ENCODE data around the gene SLC35E1. TPM values are rescaled to one million over a fixed set of nuclear protein-coding genes. Genes with fewer than 3 reads are reported as not detected.

The SLC35E1 gene
- total RNA-seq, 1 experiment from 2014 or later: 28.5 TPM

DNA sequence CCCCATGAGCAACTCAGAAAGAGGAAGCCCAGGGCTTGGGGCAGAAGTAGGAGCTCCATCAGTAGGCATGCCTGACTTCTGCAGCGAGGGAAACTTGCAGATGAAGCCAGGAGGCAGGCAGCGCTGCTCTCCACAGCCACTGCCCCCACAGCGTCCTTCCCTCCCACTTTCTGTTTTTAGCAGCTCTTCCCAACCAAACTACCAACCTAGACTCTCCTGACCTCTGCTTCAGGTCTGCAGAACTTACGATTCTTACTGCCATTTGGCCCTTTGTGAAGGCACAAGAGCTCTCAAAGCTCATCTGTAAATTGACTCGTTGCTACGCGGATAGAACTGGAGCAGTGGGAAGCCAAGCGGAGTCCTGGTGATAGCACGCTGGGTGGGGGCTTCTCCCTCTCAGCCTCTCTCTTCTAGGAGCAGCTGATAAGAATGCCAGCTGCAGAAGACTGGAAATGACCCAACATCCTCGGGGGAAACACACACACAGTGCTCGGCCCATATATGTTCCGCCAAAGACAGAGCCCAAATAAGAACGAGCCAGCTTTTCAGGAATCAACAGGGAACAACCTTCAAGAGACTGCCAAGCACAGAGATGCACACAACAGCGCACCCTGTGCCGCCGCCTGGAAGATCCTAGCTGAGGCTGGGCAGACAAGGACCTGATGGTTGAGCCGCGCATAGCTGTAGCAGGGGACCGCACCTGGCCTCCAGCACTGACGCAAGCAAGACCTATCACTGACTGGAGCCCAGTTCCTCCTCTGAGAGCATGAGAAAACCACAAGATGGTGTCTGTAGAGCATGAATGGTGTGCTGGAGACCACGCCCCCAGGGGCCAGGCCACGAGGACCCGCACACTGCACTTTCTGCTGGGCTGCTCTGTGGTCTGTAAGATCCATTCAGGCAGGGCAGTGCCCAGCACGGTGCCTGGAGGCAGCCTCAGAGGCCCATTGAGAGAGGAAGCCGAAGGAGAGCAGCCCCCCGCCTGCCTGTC is 15.9 kb upstream of the SLC35E1 start:
- H3K4me1 Mint-ChIP-seq: peaks cover 74% of the 10 kb centered on the region
- H3K9me3 Mint-ChIP-seq: no peaks in the 10 kb centered on the region
- no peak for DNase-seq (ENCODE audit: low spot score)
- ChIA-PET POLR2A (interaction anchor here (0.9 to 1.5 kb wide), 2 partner anchors 16 to 45 kb away, joined by 3 to 6 read pairs; partner anchors contain the start of gene SLC35E1), CTCF (interaction anchor here (0.7 to 1.6 kb wide), 8 partner anchors 11 to 212 kb away, joined by 3 to 6 read pairs (median 4); partner anchors contain the start of gene MED26)
- TF ChIP-seq, protein P1, sequence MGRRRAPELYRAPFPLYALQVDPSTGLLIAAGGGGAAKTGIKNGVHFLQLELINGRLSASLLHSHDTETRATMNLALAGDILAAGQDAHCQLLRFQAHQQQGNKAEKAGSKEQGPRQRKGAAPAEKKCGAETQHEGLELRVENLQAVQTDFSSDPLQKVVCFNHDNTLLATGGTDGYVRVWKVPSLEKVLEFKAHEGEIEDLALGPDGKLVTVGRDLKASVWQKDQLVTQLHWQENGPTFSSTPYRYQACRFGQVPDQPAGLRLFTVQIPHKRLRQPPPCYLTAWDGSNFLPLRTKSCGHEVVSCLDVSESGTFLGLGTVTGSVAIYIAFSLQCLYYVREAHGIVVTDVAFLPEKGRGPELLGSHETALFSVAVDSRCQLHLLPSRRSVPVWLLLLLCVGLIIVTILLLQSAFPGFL (CRISPR knock-in tag; IDR thresholded peaks at IDR 0.05; ENCODE audit: borderline replicate concordance): no peak
- no peak for TF ChIP-seq USF1 (CRISPR knock-in tag; IDR thresholded peaks at IDR 0.05)
- TF ChIP-seq, protein P2, sequence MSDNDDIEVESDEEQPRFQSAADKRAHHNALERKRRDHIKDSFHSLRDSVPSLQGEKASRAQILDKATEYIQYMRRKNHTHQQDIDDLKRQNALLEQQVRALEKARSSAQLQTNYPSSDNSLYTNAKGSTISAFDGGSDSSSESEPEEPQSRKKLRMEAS (CRISPR knock-in tag; IDR thresholded peaks at IDR 0.05): 0 out of 2 replicates have a peak, but pooled peaks have one; percentile 30
- no peak for ATAC-seq
- peak overlapping the region; percentile 79 for H3K27ac Mint-ChIP-seq
- no peaks in the 10 kb centered on the region for H3K36me3 Mint-ChIP-seq
- no peak overlapping the region for H3K4me3 Mint-ChIP-seq
- no peaks in the 10 kb centered on the region for H3K27me3 Mint-ChIP-seq (ENCODE audit: low read depth)

- DNase-seq (ENCODE audit: low spot score) (no peak), ATAC-seq (no peak)
- Mint-ChIP-seq H3K4me1 (peaks cover 71% of the 10 kb centered on the region), H3K27me3 (ENCODE audit: low read depth) (no peaks in the 10 kb centered on the region), H3K36me3 (no peaks in the 10 kb centered on the region), H3K27ac (no peak overlapping the region), H3K9me3 (no peaks in the 10 kb centered on the region), H3K4me3 (no peak overlapping the region)
- CTCF ChIA-PET: interaction anchor here (0.7 to 1.6 kb wide), 8 partner anchors 10 to 211 kb away, joined by 3 to 6 read pairs (median 4); partner anchors contain the start of gene MED26
- POLR2A ChIA-PET: interaction anchor here (0.6 to 1.5 kb wide), 3 partner anchors 15 to 48 kb away, joined by 3 to 6 read pairs (median 3); partner anchors contain the start of gene SLC35E1
- TF ChIP-seq ZNF423 (CRISPR knock-in tag; IDR thresholded peaks at IDR 0.05): peak; percentile 39; the same call in 1 of the 2 replicates
- TF ChIP-seq ZNF232 (CRISPR knock-in tag; IDR thresholded peaks at IDR 0.05): no peak
- TF ChIP-seq, protein P3, sequence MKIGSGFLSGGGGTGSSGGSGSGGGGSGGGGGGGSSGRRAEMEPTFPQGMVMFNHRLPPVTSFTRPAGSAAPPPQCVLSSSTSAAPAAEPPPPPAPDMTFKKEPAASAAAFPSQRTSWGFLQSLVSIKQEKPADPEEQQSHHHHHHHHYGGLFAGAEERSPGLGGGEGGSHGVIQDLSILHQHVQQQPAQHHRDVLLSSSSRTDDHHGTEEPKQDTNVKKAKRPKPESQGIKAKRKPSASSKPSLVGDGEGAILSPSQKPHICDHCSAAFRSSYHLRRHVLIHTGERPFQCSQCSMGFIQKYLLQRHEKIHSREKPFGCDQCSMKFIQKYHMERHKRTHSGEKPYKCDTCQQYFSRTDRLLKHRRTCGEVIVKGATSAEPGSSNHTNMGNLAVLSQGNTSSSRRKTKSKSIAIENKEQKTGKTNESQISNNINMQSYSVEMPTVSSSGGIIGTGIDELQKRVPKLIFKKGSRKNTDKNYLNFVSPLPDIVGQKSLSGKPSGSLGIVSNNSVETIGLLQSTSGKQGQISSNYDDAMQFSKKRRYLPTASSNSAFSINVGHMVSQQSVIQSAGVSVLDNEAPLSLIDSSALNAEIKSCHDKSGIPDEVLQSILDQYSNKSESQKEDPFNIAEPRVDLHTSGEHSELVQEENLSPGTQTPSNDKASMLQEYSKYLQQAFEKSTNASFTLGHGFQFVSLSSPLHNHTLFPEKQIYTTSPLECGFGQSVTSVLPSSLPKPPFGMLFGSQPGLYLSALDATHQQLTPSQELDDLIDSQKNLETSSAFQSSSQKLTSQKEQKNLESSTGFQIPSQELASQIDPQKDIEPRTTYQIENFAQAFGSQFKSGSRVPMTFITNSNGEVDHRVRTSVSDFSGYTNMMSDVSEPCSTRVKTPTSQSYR (CRISPR knock-in tag; IDR thresholded peaks at IDR 0.05): no peak
- no peak for TF ChIP-seq NFYB (CRISPR knock-in tag; conservative IDR thresholded peaks at IDR 0.05; ENCODE audit: low read depth)
These were observed 15.0 kb upstream of the SLC35E1 start for GRCh38 chr19:16586991-16587832.

DNA sequence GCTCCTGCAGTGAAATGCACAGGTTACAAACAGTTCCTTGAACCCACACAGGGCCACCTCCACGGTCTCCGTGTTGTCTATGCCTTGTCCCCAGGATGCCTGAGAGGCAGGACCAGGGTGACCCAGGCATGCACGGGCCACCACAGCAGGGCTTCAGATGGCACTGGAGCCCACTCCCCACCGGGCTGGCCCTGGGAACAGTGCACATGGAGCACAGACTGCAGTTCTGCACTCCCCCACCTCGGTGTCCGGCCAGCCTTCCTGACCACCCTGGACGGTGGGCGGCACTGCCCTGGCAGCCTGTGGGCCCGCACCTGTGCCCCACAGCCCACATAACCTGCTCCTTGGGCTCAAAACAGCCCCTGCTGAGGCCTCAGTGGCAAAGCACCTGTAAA is 14.3 kb upstream of the SLC35E1 start:
- peaks cover 63% of the 10 kb centered on the region for H3K4me1 Mint-ChIP-seq
- CTCF ChIA-PET: no interaction called here
- TF ChIP-seq TCF7 (CRISPR knock-in tag; IDR thresholded peaks at IDR 0.05; ENCODE audit: low read depth): no peak
- TF ChIP-seq ZMAT4 (CRISPR knock-in tag; IDR thresholded peaks at IDR 0.05): no peak
- TF ChIP-seq ZBTB21 (CRISPR knock-in tag; IDR thresholded peaks at IDR 0.05; ENCODE audit: borderline replicate concordance): no peak
- TF ChIP-seq, protein P3 (CRISPR knock-in tag; IDR thresholded peaks at IDR 0.05): no peak
- TF ChIP-seq TEAD1 (CRISPR knock-in tag; IDR thresholded peaks at IDR 0.05): no peak
- TF ChIP-seq, protein P4, sequence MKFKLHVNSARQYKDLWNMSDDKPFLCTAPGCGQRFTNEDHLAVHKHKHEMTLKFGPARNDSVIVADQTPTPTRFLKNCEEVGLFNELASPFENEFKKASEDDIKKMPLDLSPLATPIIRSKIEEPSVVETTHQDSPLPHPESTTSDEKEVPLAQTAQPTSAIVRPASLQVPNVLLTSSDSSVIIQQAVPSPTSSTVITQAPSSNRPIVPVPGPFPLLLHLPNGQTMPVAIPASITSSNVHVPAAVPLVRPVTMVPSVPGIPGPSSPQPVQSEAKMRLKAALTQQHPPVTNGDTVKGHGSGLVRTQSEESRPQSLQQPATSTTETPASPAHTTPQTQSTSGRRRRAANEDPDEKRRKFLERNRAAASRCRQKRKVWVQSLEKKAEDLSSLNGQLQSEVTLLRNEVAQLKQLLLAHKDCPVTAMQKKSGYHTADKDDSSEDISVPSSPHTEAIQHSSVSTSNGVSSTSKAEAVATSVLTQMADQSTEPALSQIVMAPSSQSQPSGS (CRISPR knock-in tag; IDR thresholded peaks at IDR 0.05; ENCODE audit: borderline replicate concordance, low read depth): no peak
- TF ChIP-seq HMGXB4 (CRISPR knock-in tag; IDR thresholded peaks at IDR 0.05): no peak
- no peaks in the 10 kb centered on the region for H3K36me3 Mint-ChIP-seq
- DNase-seq (ENCODE audit: low spot score) (no peak), ATAC-seq (no peak)
- no peak overlapping the region for H3K4me3 Mint-ChIP-seq
- H3K9me3 Mint-ChIP-seq: no peaks in the 10 kb centered on the region
- no peaks in the 10 kb centered on the region for H3K27me3 Mint-ChIP-seq (ENCODE audit: low read depth)
- POLR2A ChIA-PET: no interaction called here
- H3K27ac Mint-ChIP-seq: peak overlapping the region; percentile 91; the same call in 1 of the 2 replicates
